Measurements from ENCODE around the gene PRSS8.
"Not testable (repeated sequence)": the region's sequence is repeated elsewhere in the genome, so short reads cannot be mapped to it uniquely, and the experiment has no call there.

Gene PRSS8

GRCh38 chr16:31135535-31136286 is at the start of gene PRSS8:
Gene PRSS8 (minus strand): TSS chr16:31135727. CDS start chr16:31135498, 229 bp downstream.
- peaks cover 64% of the 10 kb centered on the region for H3K4me1 ChIP-seq (ENCODE audit: control insufficient read depth, insufficient read depth, low read length)
- H3K4me3 ChIP-seq (ENCODE audit: low read length) = peak within 1 kb of the TSS; percentile 78
- H3K36me3 ChIP-seq (ENCODE audit: control insufficient read depth, insufficient read depth, low read length) = peaks cover 15% of the 10 kb centered on the region
- H3K27me3 ChIP-seq (ENCODE audit: control insufficient read depth, insufficient read depth, low read length) = peaks cover 3% of the 10 kb centered on the region
- H3K9ac ChIP-seq (ENCODE audit: low read length) = peak within 1 kb of the TSS; percentile 100
- H3K9me3 ChIP-seq (ENCODE audit: control insufficient read depth, low read length) = no peaks in the 10 kb centered on the region

- Histone ChIP-seq H3K4me3 (ENCODE audit: low read length) (no peak overlapping the region), H3K9ac (ENCODE audit: low read length) (no peak overlapping the region), H3K36me3 (ENCODE audit: control insufficient read depth, insufficient read depth, low read length) (peaks cover 11% of the 10 kb centered on the region), H3K4me1 (ENCODE audit: control insufficient read depth, insufficient read depth, low read length) (peaks cover 9% of the 10 kb centered on the region), H3K9me3 (ENCODE audit: control insufficient read depth, low read length) (no peaks in the 10 kb centered on the region), H3K27me3 (ENCODE audit: control insufficient read depth, insufficient read depth, low read length) (no peaks in the 10 kb centered on the region)
Measured at GRCh38 chr16:31184888-31185287, 49.4 kb upstream of the PRSS8 start.

- Histone ChIP-seq H3K27me3 (ENCODE audit: control insufficient read depth, insufficient read depth, low read length) (no peaks in the 10 kb centered on the region), H3K4me1 (ENCODE audit: control insufficient read depth, insufficient read depth, low read length) (peaks cover 14% of the 10 kb centered on the region), H3K4me3 (ENCODE audit: low read length) (no peak overlapping the region), H3K36me3 (ENCODE audit: control insufficient read depth, insufficient read depth, low read length) (peaks cover 4% of the 10 kb centered on the region), H3K9ac (ENCODE audit: low read length) (no peak overlapping the region), H3K9me3 (ENCODE audit: control insufficient read depth, low read length) (no peaks in the 10 kb centered on the region)
Measured at GRCh38 chr16:31183432-31184428, 48.2 kb upstream of the PRSS8 start.

GRCh38 chr16:31182391-31182790 is 46.9 kb upstream of the PRSS8 start:
- Histone ChIP-seq H3K27me3 (ENCODE audit: control insufficient read depth, insufficient read depth, low read length) (no peaks in the 10 kb centered on the region), H3K4me3 (ENCODE audit: low read length) (no peak overlapping the region), H3K4me1 (ENCODE audit: control insufficient read depth, insufficient read depth, low read length) (peaks cover 14% of the 10 kb centered on the region), H3K9me3 (ENCODE audit: control insufficient read depth, low read length) (no peaks in the 10 kb centered on the region), H3K9ac (ENCODE audit: low read length) (no peak overlapping the region), H3K36me3 (ENCODE audit: control insufficient read depth, insufficient read depth, low read length) (peaks cover 4% of the 10 kb centered on the region)

GRCh38 chr16:31181102-31181830 is 45.7 kb upstream of the PRSS8 start:
- H3K9me3 ChIP-seq (ENCODE audit: control insufficient read depth, low read length) = no peaks in the 10 kb centered on the region
- peak overlapping the region; percentile 91 for H3K9ac ChIP-seq (ENCODE audit: low read length)
- no peaks in the 10 kb centered on the region for H3K36me3 ChIP-seq (ENCODE audit: control insufficient read depth, insufficient read depth, low read length)
- peak overlapping the region; percentile 65 for H3K4me3 ChIP-seq (ENCODE audit: low read length)
- no peaks in the 10 kb centered on the region for H3K27me3 ChIP-seq (ENCODE audit: control insufficient read depth, insufficient read depth, low read length)
- H3K4me1 ChIP-seq (ENCODE audit: control insufficient read depth, insufficient read depth, low read length) = peaks cover 14% of the 10 kb centered on the region

- H3K36me3 ChIP-seq (ENCODE audit: control insufficient read depth, insufficient read depth, low read length) = no peaks in the 10 kb centered on the region
- H3K9me3 ChIP-seq (ENCODE audit: control insufficient read depth, low read length) = no peaks in the 10 kb centered on the region
- peak within 1 kb of the TSS; percentile 65 for H3K4me3 ChIP-seq (ENCODE audit: low read length)
- H3K4me1 ChIP-seq (ENCODE audit: control insufficient read depth, insufficient read depth, low read length) = peaks cover 14% of the 10 kb centered on the region
- H3K9ac ChIP-seq (ENCODE audit: low read length) = peak within 1 kb of the TSS; percentile 91
- H3K27me3 ChIP-seq (ENCODE audit: control insufficient read depth, insufficient read depth, low read length) = no peaks in the 10 kb centered on the region
Measured at GRCh38 chr16:31179747-31180459, 44.4 kb upstream of the PRSS8 start, which contains the start of gene FUS. Gene FUS (plus strand): TSS chr16:31180139. CDS start chr16:31180215, 76 bp downstream.

GRCh38 chr16:31179219-31179746 is 43.8 kb upstream of the PRSS8 start:
- peak overlapping the region; percentile 91 for H3K9ac ChIP-seq (ENCODE audit: low read length)
- H3K36me3 ChIP-seq (ENCODE audit: control insufficient read depth, insufficient read depth, low read length) = no peaks in the 10 kb centered on the region
- H3K4me3 ChIP-seq (ENCODE audit: low read length) = peak overlapping the region; percentile 65
- H3K9me3 ChIP-seq (ENCODE audit: control insufficient read depth, low read length) = no peaks in the 10 kb centered on the region
- no peaks in the 10 kb centered on the region for H3K27me3 ChIP-seq (ENCODE audit: control insufficient read depth, insufficient read depth, low read length)
- peaks cover 14% of the 10 kb centered on the region for H3K4me1 ChIP-seq (ENCODE audit: control insufficient read depth, insufficient read depth, low read length)

GRCh38 chr16:31177136-31177535 is 41.6 kb upstream of the PRSS8 start:
- Histone ChIP-seq H3K36me3 (ENCODE audit: control insufficient read depth, insufficient read depth, low read length) (no peaks in the 10 kb centered on the region), H3K9me3 (ENCODE audit: control insufficient read depth, low read length) (no peaks in the 10 kb centered on the region), H3K4me1 (ENCODE audit: control insufficient read depth, insufficient read depth, low read length) (peaks cover 7% of the 10 kb centered on the region), H3K4me3 (ENCODE audit: low read length) (no peak overlapping the region), H3K27me3 (ENCODE audit: control insufficient read depth, insufficient read depth, low read length) (no peaks in the 10 kb centered on the region), H3K9ac (ENCODE audit: low read length) (no peak overlapping the region)

- not testable (repeated sequence) for H3K4me3 ChIP-seq (ENCODE audit: low read length); H3K27me3 ChIP-seq (ENCODE audit: control insufficient read depth, insufficient read depth, low read length)
Measured at GRCh38 chr16:31170048-31170447, 34.5 kb upstream of the PRSS8 start.

GRCh38 chr16:31168848-31169247 is 33.3 kb upstream of the PRSS8 start:
- Histone ChIP-seq H3K4me1 (ENCODE audit: control insufficient read depth, insufficient read depth, low read length) (no peaks in the 10 kb centered on the region), H3K4me3 (ENCODE audit: low read length) (no peak overlapping the region)

More at GRCh38 chr16:31170048-31170447, 34.5 kb upstream of the PRSS8 start:
- not testable (repeated sequence) for H3K36me3 ChIP-seq (ENCODE audit: control insufficient read depth, insufficient read depth, low read length); H3K9ac ChIP-seq (ENCODE audit: low read length); H3K9me3 ChIP-seq (ENCODE audit: control insufficient read depth, low read length); H3K4me1 ChIP-seq (ENCODE audit: control insufficient read depth, insufficient read depth, low read length)

GRCh38 chr16:31167315-31167714 is 31.8 kb upstream of the PRSS8 start:
- Histone ChIP-seq H3K9me3 (ENCODE audit: control insufficient read depth, low read length) (no peaks in the 10 kb centered on the region), H3K4me3 (ENCODE audit: low read length) (no peak overlapping the region), H3K9ac (ENCODE audit: low read length) (no peak overlapping the region), H3K27me3 (ENCODE audit: control insufficient read depth, insufficient read depth, low read length) (no peaks in the 10 kb centered on the region), H3K36me3 (ENCODE audit: control insufficient read depth, insufficient read depth, low read length) (no peaks in the 10 kb centered on the region), H3K4me1 (ENCODE audit: control insufficient read depth, insufficient read depth, low read length) (no peaks in the 10 kb centered on the region)

More at GRCh38 chr16:31168848-31169247, 33.3 kb upstream of the PRSS8 start:
- no peaks in the 10 kb centered on the region for H3K9me3 ChIP-seq (ENCODE audit: control insufficient read depth, low read length)
- H3K27me3 ChIP-seq (ENCODE audit: control insufficient read depth, insufficient read depth, low read length) = no peaks in the 10 kb centered on the region
- H3K9ac ChIP-seq (ENCODE audit: low read length) = no peak overlapping the region
- no peaks in the 10 kb centered on the region for H3K36me3 ChIP-seq (ENCODE audit: control insufficient read depth, insufficient read depth, low read length)

Measured in mucosa of stomach (tissue), 1 donor.